PC-9 (cell line): ENCODE measurements around the gene SNX25. TPM values are rescaled to one million over a fixed set of nuclear protein-coding genes. Genes with fewer than 3 reads are reported as not detected.

ENCODE experiments used
- BruUV-seq: library from RNA; stranded (reverse); fragments of 400-500 nt; replicated peaks from 2 replicates; lab custom pipeline; 2021; lab: Mats Ljungman, UMichigan
- CTCF ChIA-PET: fragments of 300-600 bp; sonication (Branson Sonifier 250); formaldehyde crosslinking; loops from one replicate; lab custom pipeline; 2022; ENCODE audit warnings: antibody characterized with exemption; lab: Charles Lee
- POLR2A ChIA-PET: fragments of 300-600 bp; sonication (Branson Sonifier 250); formaldehyde crosslinking; loops from one replicate; lab custom pipeline; 2022; ENCODE audit warnings: antibody characterized with exemption; ENCODE audit not compliant: unreplicated experiment; lab: Charles Lee
- DNase-seq, 2 experiments: peaks; one replicate each; pipeline versions ENCODE4 v3.0.0 to v3.0.0-alpha.2; 2015 to 2022; ENCODE audit warnings: mixed read lengths in 1 of 2
- H2AFZ ChIP-seq: fragments of 200-600 bp; sonication (generic); 2 replicates; pipeline ENCODE4 v1.8.1; 2017; ENCODE audit warnings: antibody characterized with exemption
- H3F3A ChIP-seq: fragments of 200-600 bp; sonication (generic); 2 replicates; pipeline ENCODE4 v1.8.1; 2017; ENCODE audit warnings: antibody characterized with exemption, mild to moderate bottlenecking, low read depth; ENCODE audit not compliant: insufficient read depth
- H3K27ac ChIP-seq: fragments of 200-600 bp; sonication (generic); 2 replicates; pipeline ENCODE4 v1.6.1; 2016; ENCODE audit warnings: mixed run types
- H3K27me3 ChIP-seq: fragments of 200-600 bp; sonication (generic); 2 replicates; pipeline ENCODE4 v1.6.1; 2016; ENCODE audit warnings: low read depth, mixed run types; ENCODE audit not compliant: insufficient read depth
- H3K36me3 ChIP-seq: fragments of 200-600 bp; sonication (generic); 2 replicates; pipeline ENCODE4 v1.6.1; 2016; ENCODE audit warnings: low read depth, mixed run types
- H3K4me1 ChIP-seq: fragments of 200-600 bp; sonication (generic); replicated peaks from 2 replicates; pipeline ENCODE4 v1.6.1; 2016; ENCODE audit warnings: mixed run types; ENCODE audit not compliant: insufficient read depth
- H3K4me2 ChIP-seq: fragments of 200-600 bp; sonication (generic); 2 replicates; pipeline ENCODE4 v1.6.1; 2017; ENCODE audit warnings: mixed run types
- H3K4me3 ChIP-seq: fragments of 200-600 bp; sonication (generic); 2 replicates; pipeline ENCODE4 v1.6.1; 2016; ENCODE audit warnings: mixed run types
- H3K79me2 ChIP-seq: fragments of 200-600 bp; sonication (generic); 2 replicates; pipeline ENCODE4 v1.6.1; 2017; ENCODE audit warnings: low read depth, mixed run types
- H3K9me2 ChIP-seq: fragments of 200-600 bp; sonication (generic); 2 replicates; pipeline ENCODE4 v1.8.1; 2017; ENCODE audit warnings: mild to moderate bottlenecking; ENCODE audit not compliant: insufficient read depth
- H3K9me3 ChIP-seq: fragments of 200-600 bp; sonication (generic); 2 replicates; pipeline ENCODE4 v1.8.1; 2016; ENCODE audit warnings: low read depth; ENCODE audit not compliant: insufficient read depth
- H4K20me1 ChIP-seq: fragments of 200-600 bp; sonication (generic); 2 replicates; pipeline ENCODE4 v1.8.1; 2017; ENCODE audit not compliant: insufficient read depth
- EZH2 ChIP-seq: fragments of 200-600 bp; sonication (generic); IDR thresholded peaks from 2 replicates; pipeline ENCODE4 v1.8.0; 2017; ENCODE audit warnings: antibody characterized with exemption, low read depth
- intact Hi-C: fragments of 100-400 bp; cut with micrococcal nuclease; formaldehyde crosslinking; loops from one replicate; pipeline ENCODE4 v1.10.0; 2022; ENCODE audit not compliant: unreplicated experiment
- total RNA-seq: library from RNA; stranded (reverse); gene quantifications from 2 replicates; pipeline ENCODE4 v1.2.3, GENCODE V29; 2021
- TF ChIP-seq, protein P1 (sequence below): fragments of 200-600 bp; sonication (generic); conservative IDR thresholded peaks from 2 replicates; pipeline ENCODE4 v1.6.1; 2017; ENCODE audit warnings: mixed run types, antibody characterized with exemption, mild to moderate bottlenecking, moderate library complexity

Gene SNX25
- total RNA-seq, 1 experiment from 2014 or later = 18.0 TPM

GRCh38 chr4:185221491-185221890 lies 12.1 kb downstream of the SNX25 start:
- no peak for DNase-seq
- ChIA-PET POLR2A (no interaction called here), CTCF (no interaction called here)
- no peak overlapping the region for H3K27ac ChIP-seq
- no peak overlapping the region for H3K4me3 ChIP-seq
- H3K79me2 ChIP-seq = no peaks in the 10 kb centered on the region
- no peaks in the 10 kb centered on the region for H3K27me3 ChIP-seq
- intact Hi-C loops = no loop called here
- no peaks in the 10 kb centered on the region for H3K9me2 ChIP-seq
- no peak for TF ChIP-seq EZH2
- TF ChIP-seq, protein P1, sequence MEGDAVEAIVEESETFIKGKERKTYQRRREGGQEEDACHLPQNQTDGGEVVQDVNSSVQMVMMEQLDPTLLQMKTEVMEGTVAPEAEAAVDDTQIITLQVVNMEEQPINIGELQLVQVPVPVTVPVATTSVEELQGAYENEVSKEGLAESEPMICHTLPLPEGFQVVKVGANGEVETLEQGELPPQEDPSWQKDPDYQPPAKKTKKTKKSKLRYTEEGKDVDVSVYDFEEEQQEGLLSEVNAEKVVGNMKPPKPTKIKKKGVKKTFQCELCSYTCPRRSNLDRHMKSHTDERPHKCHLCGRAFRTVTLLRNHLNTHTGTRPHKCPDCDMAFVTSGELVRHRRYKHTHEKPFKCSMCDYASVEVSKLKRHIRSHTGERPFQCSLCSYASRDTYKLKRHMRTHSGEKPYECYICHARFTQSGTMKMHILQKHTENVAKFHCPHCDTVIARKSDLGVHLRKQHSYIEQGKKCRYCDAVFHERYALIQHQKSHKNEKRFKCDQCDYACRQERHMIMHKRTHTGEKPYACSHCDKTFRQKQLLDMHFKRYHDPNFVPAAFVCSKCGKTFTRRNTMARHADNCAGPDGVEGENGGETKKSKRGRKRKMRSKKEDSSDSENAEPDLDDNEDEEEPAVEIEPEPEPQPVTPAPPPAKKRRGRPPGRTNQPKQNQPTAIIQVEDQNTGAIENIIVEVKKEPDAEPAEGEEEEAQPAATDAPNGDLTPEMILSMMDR = no peak
- no TSS peak for BruUV-seq
- no peaks in the 10 kb centered on the region for H3K4me1 ChIP-seq
- H2AFZ ChIP-seq = no peak overlapping the region
- H4K20me1 ChIP-seq = no peaks in the 10 kb centered on the region
- no peak overlapping the region for H3K4me2 ChIP-seq
- no peaks in the 10 kb centered on the region for H3K9me3 ChIP-seq
- no peaks in the 10 kb centered on the region for H3K36me3 ChIP-seq
- no peaks in the 10 kb centered on the region for H3F3A ChIP-seq

DNA sequence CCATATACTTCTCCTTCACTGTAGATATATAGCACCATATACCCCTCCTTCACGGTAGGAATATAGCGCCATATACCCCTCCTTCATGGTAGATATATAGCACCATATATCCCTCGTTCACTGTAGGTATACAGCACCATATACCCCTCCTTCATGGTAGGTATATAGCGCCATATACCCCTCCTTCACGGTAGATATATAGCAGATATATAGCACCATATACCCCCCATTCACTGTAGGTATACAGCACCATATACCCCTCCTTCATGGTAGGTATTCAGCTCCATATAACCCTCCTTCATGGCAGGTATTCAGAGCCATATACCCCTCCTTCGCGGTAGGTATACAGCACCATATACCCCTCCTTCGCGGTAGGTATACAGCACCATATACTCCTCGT lies 12.5 kb downstream of the SNX25 start:
- Histone ChIP-seq H3K4me2 (no peak overlapping the region), H4K20me1 (no peaks in the 10 kb centered on the region), H3K79me2 (no peaks in the 10 kb centered on the region), H3K4me1 (no peaks in the 10 kb centered on the region), H3K4me3 (no peak overlapping the region), H3K36me3 (no peaks in the 10 kb centered on the region), H3K27me3 (no peaks in the 10 kb centered on the region), H3K9me2 (no peaks in the 10 kb centered on the region), H3F3A (no peaks in the 10 kb centered on the region), H3K9me3 (no peaks in the 10 kb centered on the region), H2AFZ (no peak overlapping the region), H3K27ac (no peak overlapping the region)
- TF ChIP-seq EZH2 = no peak
- no peak for DNase-seq
- ChIA-PET POLR2A (no interaction called here), CTCF (no interaction called here)
- no TSS peak for BruUV-seq
- intact Hi-C loops = no loop called here

- intact Hi-C loops = no loop called here
- no peak overlapping the region for H2AFZ ChIP-seq
- ChIA-PET POLR2A (no interaction called here), CTCF (no interaction called here)
- no peaks in the 10 kb centered on the region for H3F3A ChIP-seq
- TF ChIP-seq, protein P1 = no peak
- no peak for TF ChIP-seq EZH2
- no peak overlapping the region for H3K4me2 ChIP-seq
- H3K79me2 ChIP-seq = no peaks in the 10 kb centered on the region
- no peaks in the 10 kb centered on the region for H3K9me3 ChIP-seq
- H3K27me3 ChIP-seq = no peaks in the 10 kb centered on the region
- DNase-seq = no peak
- no peaks in the 10 kb centered on the region for H4K20me1 ChIP-seq
- H3K36me3 ChIP-seq = no peaks in the 10 kb centered on the region
- H3K27ac ChIP-seq = no peak overlapping the region
- no TSS peak for BruUV-seq
- H3K4me1 ChIP-seq = no peaks in the 10 kb centered on the region
- no peak overlapping the region for H3K4me3 ChIP-seq
- H3K9me2 ChIP-seq = no peaks in the 10 kb centered on the region
Measured at GRCh38 chr4:185222598-185222997, 13.2 kb downstream of the SNX25 start.

GRCh38 chr4:185224597-185224996 lies 15.2 kb downstream of the SNX25 start:
- Histone ChIP-seq H3K4me3 (no peak overlapping the region), H4K20me1 (no peaks in the 10 kb centered on the region), H3K9me2 (no peaks in the 10 kb centered on the region), H3K27me3 (no peaks in the 10 kb centered on the region), H3K4me1 (no peaks in the 10 kb centered on the region), H3K36me3 (no peaks in the 10 kb centered on the region), H3K27ac (no peak overlapping the region), H3K4me2 (no peak overlapping the region), H2AFZ (no peak overlapping the region), H3K9me3 (no peaks in the 10 kb centered on the region), H3F3A (no peaks in the 10 kb centered on the region), H3K79me2 (no peaks in the 10 kb centered on the region)
- POLR2A ChIA-PET = no interaction called here
- TF ChIP-seq EZH2 = no peak
- TF ChIP-seq, protein P1 = peak; percentile 23
- DNase-seq = no peak
- no TSS peak for BruUV-seq
- CTCF ChIA-PET = no interaction called here
- intact Hi-C loops = no loop called here
